ENCODE measurements around the gene PLK1. TPM values are rescaled to one million over a fixed set of nuclear protein-coding genes. Genes with fewer than 3 reads are reported as not detected.
"Not testable (repeated sequence)": the region's sequence is repeated elsewhere in the genome, so short reads cannot be mapped to it uniquely, and the experiment has no call there.

Gene PLK1
- total RNA-seq, 1 experiment from 2014 or later = 59.3 TPM

DNA sequence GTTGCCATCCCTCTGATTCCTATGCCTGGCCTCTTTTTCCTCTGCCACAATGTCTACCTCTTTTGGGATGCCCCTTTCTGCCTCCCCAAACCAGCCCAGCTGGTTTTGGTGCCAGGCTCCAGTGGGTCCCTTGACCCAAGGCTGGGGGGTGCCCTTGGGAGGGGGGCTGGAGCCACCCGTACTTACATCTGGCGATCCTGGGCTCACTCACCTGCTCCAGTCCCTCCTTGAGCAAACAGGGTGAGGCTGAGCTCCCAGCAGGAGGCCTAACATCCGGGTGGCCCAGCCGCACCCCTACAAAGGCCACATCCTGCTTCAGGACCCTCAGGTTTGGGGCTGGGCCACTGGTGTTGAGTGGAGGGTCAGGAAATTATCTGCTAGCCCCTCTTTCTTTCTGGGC is 33.1 kb downstream of the PLK1 start:
- no peaks in the 10 kb centered on the region for H3K4me1 ChIP-seq
- no peaks in the 10 kb centered on the region for H3K36me3 ChIP-seq
- H3K4me3 ChIP-seq = no peak overlapping the region
- DNase-seq = no peak
- 0 out of 2 replicates have a peak, but pooled peaks cover 2% of the 10 kb centered on the region for H3K9me3 ChIP-seq (replicated peaks)
- no peaks in the 10 kb centered on the region for H3K27me3 ChIP-seq
- no peak overlapping the region for H3K27ac ChIP-seq

- Histone ChIP-seq H3K36me3 (no peaks in the 10 kb centered on the region), H3K4me3 (no peak within 1 kb of the TSS), H3K27me3 (no peaks in the 10 kb centered on the region), H3K27ac (no peak within 1 kb of the TSS), H3K4me1 (no peaks in the 10 kb centered on the region), H3K9me3 (replicated peaks) (0 out of 2 replicates have a peak, but pooled peaks cover 2% of the 10 kb centered on the region)
- no peak for DNase-seq
Observed at GRCh38 chr16:23712976-23713375, 34.3 kb downstream of the PLK1 start, which contains the start of gene ERN2. Gene ERN2 (minus strand): TSS chr16:23713222. CDS start chr16:23713187, 35 bp downstream.

DNA sequence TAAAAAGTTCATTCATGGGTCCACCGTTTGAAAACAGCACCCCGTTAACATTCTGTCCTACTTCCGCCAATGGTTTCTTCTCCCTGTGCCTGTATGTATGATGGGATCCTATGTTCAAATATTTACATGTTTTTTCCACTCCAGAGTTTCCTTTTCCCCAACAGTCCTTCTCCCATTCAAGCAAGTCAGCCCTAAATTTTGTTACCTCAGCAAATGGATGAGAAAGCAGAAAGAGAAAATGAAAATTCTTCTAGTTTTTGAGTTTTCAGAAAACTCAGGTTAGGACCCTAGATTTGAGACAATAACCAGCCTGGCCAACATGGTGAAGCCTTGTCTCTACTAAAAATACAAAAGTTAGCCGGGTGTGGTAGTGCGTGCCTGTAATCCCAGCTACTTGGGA is 37.8 kb downstream of the PLK1 start:
- no peak for DNase-seq
- Histone ChIP-seq H3K4me1 (no peaks in the 10 kb centered on the region), H3K36me3 (no peaks in the 10 kb centered on the region), H3K4me3 (no peak overlapping the region), H3K27ac (no peak overlapping the region), H3K27me3 (no peaks in the 10 kb centered on the region), H3K9me3 (replicated peaks) (no peaks in the 10 kb centered on the region)

DNA sequence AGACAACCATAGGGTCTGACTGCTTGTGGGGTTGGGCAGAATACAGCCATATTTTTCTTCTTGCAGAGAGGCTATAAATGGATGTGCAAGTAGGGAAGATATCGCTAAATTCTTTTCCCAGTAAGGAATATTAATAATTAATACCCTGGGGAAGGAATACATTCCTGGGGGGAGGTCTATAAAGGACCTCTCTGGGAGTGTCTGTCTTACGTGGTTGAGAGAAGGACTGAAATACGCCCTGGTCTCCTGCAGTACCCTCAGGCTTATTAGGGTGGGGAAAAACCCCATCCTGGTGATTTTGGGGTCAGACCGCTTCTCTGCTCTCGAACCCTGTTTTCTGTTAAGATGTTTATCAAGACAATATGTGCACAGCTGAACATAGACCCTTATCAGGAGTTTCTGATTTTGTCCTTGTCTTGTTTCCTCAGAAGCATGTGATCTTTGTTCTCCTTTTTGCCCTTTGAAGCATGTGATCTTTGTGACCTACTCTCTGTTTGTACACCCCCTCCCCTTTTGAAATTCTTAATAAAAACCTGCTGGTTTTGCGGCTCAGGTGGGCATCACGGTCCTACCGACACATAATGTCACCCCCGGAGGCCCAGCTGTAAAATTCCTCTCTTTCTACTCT is 44.0 kb downstream of the PLK1 start:
- not testable (repeated sequence) for H3K4me1 ChIP-seq; H3K27ac ChIP-seq; H3K4me3 ChIP-seq; H3K27me3 ChIP-seq; H3K36me3 ChIP-seq; H3K9me3 ChIP-seq (replicated peaks); DNase-seq

- DNase-seq = no peak
- H3K4me3 ChIP-seq = no peak overlapping the region
- H3K4me1 ChIP-seq = no peaks in the 10 kb centered on the region
- no peak overlapping the region for H3K27ac ChIP-seq
- no peaks in the 10 kb centered on the region for H3K9me3 ChIP-seq (replicated peaks)
- H3K27me3 ChIP-seq = no peaks in the 10 kb centered on the region
- H3K36me3 ChIP-seq = no peaks in the 10 kb centered on the region
Observed at GRCh38 chr16:23724096-23724784, 45.6 kb downstream of the PLK1 start.

DNA sequence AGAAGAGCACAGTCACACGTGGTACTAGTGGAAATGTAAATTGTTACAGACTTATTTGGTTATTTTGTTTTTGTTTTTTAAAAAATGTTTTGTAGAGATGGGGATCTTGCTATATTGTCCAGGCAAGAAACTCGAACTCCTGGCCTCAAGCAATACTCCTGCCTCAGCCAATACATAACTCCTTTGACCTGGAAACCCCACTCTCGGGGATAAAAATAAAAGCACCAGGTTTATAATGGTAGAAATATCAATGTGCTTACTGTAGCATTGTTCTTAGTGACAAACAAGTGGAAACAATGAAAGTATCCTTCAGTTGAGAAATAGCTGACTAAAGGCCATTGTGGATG is 46.1 kb downstream of the PLK1 start:
- Histone ChIP-seq H3K4me3 (no peak overlapping the region), H3K4me1 (no peaks in the 10 kb centered on the region), H3K27me3 (no peaks in the 10 kb centered on the region)

GRCh38 chr16:23726710-23727109 is 48.0 kb downstream of the PLK1 start:
- Histone ChIP-seq H3K9me3 (replicated peaks) (no peaks in the 10 kb centered on the region), H3K27ac (no peak overlapping the region), H3K4me1 (no peaks in the 10 kb centered on the region), H3K27me3 (no peaks in the 10 kb centered on the region), H3K4me3 (no peak overlapping the region), H3K36me3 (no peaks in the 10 kb centered on the region)
- no peak for DNase-seq

More for the DNA sequence above, 46.1 kb downstream of the PLK1 start:
- H3K27ac ChIP-seq = no peak overlapping the region
- DNase-seq = no peak
- H3K9me3 ChIP-seq (replicated peaks) = no peaks in the 10 kb centered on the region
- H3K36me3 ChIP-seq = no peaks in the 10 kb centered on the region

- Histone ChIP-seq H3K27ac (no peak overlapping the region), H3K9me3 (replicated peaks) (no peaks in the 10 kb centered on the region), H3K27me3 (no peaks in the 10 kb centered on the region), H3K4me1 (no peaks in the 10 kb centered on the region), H3K4me3 (no peak overlapping the region), H3K36me3 (no peaks in the 10 kb centered on the region)
- DNase-seq = no peak
Observed at GRCh38 chr16:23728112-23728477, 49.4 kb downstream of the PLK1 start.

DNA sequence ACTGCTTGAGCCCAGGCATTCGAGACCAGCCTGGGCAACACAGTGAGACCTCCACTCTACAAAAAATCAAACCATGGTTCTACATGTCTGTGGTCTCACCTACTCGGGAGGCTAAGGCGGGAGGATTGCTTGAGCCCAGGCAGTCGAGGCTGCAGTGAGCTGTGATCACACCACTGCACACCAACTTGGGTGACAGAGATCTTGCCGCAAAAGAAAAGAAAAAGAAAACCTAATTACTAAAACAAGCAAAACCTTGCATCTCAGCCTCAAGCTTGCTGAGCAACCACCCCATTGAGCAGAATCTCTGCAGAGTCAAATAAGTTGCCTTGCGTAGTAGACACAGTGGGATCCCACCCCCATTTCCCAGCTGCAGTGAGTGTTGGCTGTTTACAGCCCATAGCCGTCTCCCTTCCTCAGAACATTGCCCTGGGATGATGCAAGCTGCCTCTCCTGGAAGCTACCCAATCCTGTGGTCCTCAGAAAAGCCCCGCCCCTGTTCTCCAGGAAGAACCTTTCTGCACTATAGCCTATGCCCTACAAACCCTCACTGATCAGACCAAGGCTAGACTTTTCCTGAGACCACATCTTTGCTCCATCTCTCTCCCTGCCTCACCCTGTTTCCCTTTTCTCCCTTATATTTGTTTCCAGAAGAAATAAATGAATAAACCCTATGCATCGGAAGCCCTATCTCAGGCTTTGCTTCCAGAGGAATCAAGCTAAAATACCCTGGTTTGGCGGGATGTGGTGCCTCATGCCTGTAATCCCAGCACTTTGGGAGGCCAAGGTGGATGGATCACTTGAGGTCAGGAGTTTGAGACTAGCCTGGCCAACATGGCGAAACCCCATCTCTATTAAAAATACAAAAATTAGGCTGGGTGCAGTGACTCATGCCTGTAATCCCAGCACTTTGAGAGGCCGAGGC is 51.1 kb downstream of the PLK1 start:
- Histone ChIP-seq H3K9me3 (replicated peaks) (no peaks in the 10 kb centered on the region), H3K36me3 (no peaks in the 10 kb centered on the region), H3K27me3 (no peaks in the 10 kb centered on the region), H3K4me1 (no peaks in the 10 kb centered on the region), H3K4me3 (no peak overlapping the region), H3K27ac (no peak overlapping the region)
- peak; percentile 9 to 32 for DNase-seq

DNA sequence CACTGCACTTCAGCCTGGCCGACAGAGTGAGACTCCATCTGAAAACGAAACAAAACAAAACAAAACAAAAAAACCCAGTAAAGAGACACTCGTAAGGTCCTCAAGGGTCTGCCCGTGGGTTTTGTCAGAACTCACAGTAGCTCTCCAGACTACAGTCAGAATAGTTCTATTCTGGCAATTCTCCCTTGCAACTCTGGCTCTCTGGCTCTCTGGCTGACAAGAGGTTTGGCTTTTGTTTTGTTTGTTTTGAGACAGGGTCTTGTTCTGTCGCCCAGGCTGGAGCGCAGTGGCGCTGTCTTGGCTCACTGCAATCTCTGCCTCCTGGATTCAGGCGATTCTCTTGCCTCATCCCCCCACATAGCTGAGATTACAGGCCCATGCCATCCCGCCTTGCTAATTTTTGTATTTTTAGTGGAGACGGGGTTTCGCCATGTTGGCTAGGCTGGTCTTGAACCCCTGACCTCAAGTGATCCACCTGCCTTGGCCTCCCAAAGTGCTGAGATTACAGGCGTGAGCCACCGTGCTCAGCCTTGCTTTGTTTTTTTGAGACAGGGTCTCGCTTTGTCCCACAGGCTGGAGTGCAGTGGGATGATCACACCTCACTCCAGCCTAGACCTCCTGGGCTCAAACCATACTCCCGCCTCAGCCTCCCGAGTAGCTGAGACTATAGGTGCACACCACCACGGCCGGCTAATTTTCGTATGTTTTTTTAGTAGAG is 55.6 kb downstream of the PLK1 start:
- DNase-seq = no peak
- H3K27ac ChIP-seq = no peak overlapping the region
- H3K36me3 ChIP-seq = no peaks in the 10 kb centered on the region
- H3K4me1 ChIP-seq = no peaks in the 10 kb centered on the region
- no peak overlapping the region for H3K4me3 ChIP-seq
- H3K27me3 ChIP-seq = no peaks in the 10 kb centered on the region
- H3K9me3 ChIP-seq (replicated peaks) = no peaks in the 10 kb centered on the region

DNA sequence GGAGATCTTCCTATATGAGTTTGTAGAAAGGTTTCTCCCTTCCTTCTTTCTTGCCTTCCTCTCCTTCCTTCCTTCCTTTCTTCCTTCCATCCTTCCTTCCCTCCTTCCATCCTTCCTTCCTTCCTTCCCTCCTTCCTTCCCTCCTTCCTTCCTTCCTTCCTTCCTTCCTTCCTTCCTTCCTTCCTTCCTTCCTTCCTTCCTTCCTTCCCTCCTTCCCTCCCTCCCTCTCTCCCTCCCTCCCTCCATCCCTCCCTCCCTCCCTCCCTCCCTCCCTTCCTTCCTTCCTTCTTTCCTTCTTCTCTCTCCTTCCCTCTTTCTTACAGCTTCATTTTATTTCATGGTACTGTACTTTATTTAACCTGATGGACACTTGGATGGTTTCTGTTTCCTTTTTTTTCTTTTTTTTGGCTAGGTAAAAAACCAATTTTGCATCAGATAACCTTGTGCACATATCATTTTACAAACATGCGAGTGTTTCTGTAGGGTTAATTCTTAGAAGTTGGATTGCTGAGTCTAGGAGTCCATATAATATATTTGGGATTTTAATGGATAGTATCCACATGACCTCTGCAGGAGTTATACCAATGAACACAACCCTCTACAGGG is 58.8 kb downstream of the PLK1 start:
- H3K4me3 ChIP-seq; H3K27ac ChIP-seq; H3K4me1 ChIP-seq; H3K27me3 ChIP-seq; H3K36me3 ChIP-seq; H3K9me3 ChIP-seq (replicated peaks); DNase-seq: not testable (repeated sequence)

DNA sequence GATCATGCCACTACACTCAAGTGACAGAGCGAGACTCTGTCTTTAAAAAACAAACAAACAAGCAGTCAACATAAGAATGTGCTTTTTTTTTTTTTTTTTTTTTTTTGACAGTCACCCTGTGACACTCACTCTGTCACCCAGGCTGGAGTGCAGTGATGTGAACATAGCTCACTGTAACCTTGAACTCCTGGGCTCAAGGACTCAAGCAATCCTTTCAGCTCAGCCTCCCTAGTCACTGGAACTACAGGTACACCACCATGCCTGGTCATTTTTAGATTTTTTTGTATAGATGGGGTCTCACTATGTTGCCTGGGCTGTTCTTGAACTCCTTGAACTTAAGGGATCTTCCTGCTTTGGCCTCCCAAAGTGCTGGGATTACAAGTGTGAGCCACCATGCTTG is 60.8 kb downstream of the PLK1 start:
- Histone ChIP-seq H3K9me3 (replicated peaks) (no peaks in the 10 kb centered on the region), H3K4me3 (no peak overlapping the region), H3K27ac (no peak overlapping the region), H3K4me1 (no peaks in the 10 kb centered on the region), H3K36me3 (no peaks in the 10 kb centered on the region), H3K27me3 (no peaks in the 10 kb centered on the region)
- DNase-seq = no peak
